Panc1 (cell line): Measurements from ENCODE around the gene SDC4. TPM values are rescaled to one million over a fixed set of nuclear protein-coding genes. Genes with fewer than 3 reads are reported as not detected.
A peak's percentile ranks its signal among the peaks of the same experiment; 100 is the strongest.

ENCODE experiments used
- ATAC-seq: fragments of 200-7000 bp; cut with Tn5 transposase; 2 replicates; pipeline ENCODE4 v1.9.1; 2020; ENCODE audit warnings: mild to moderate bottlenecking, moderate library complexity
- BruUV-seq: library from RNA; stranded (reverse); fragments of 400-500 nt; replicated peaks from 2 replicates; lab custom pipeline; 2021; lab: Mats Ljungman, UMichigan
- CTCF ChIA-PET: fragments of 300-600 bp; sonication (Branson Sonifier 250); formaldehyde crosslinking; loops from one replicate; lab custom pipeline; 2022; ENCODE audit warnings: antibody characterized with exemption; lab: Charles Lee
- POLR2A ChIA-PET: fragments of 300-600 bp; sonication (Branson Sonifier 250); formaldehyde crosslinking; loops from one replicate; lab custom pipeline; 2022; ENCODE audit warnings: antibody characterized with exemption; lab: Charles Lee
- DNase-seq: peaks from one replicate; pipeline ENCODE4 v3.0.0-alpha.2; 2010; ENCODE audit warnings: low read depth, low spot score
- H3K27ac ChIP-seq: 2 replicates; pipeline ENCODE4 v1.5.1; 2011; ENCODE audit warnings: mild to moderate bottlenecking, low read length, inconsistent platforms
- H3K27me3 ChIP-seq: fragments of 200-500 bp; sonication (Bioruptor generic); 2 replicates; pipeline ENCODE4 v1.6.0; 2014; ENCODE audit warnings: low read length, inconsistent platforms; ENCODE audit not compliant: control insufficient read depth, insufficient read depth
- H3K36me3 ChIP-seq: fragments of 200-500 bp; sonication (Bioruptor generic); 2 replicates; pipeline ENCODE4 v1.5.1; 2014; ENCODE audit warnings: inconsistent platforms, mild to moderate bottlenecking, low read length, moderate library complexity; ENCODE audit not compliant: control insufficient read depth, insufficient read depth
- H3K4me1 ChIP-seq: 2 replicates; pipeline ENCODE4 v1.5.1; 2011; ENCODE audit warnings: inconsistent platforms, mild to moderate bottlenecking, low read length, moderate library complexity; ENCODE audit not compliant: control insufficient read depth, insufficient read depth
- H3K4me3 ChIP-seq, 2 experiments: 2 replicates each; pipeline ENCODE4 v1.5.1; 2011 to 2012; ENCODE audit warnings: low read depth in 2 of 2, low read length in 2 of 2, mild to moderate bottlenecking in 2 of 2, inconsistent platforms in 1 of 2, moderate library complexity in 1 of 2
- H3K9me3 ChIP-seq: fragments of 200-500 bp; sonication (Bioruptor generic); 2 replicates; pipeline ENCODE4 v1.5.1; 2014; ENCODE audit warnings: low read depth, mild to moderate bottlenecking, inconsistent platforms, low read length, moderate library complexity; ENCODE audit not compliant: control insufficient read depth, insufficient read depth
- CTCF ChIP-seq: fragments of 450-650 bp; IDR thresholded peaks from 2 replicates; pipeline ENCODE4 v1.5.1; 2017; ENCODE audit warnings: mild to moderate bottlenecking
- POLR2AphosphoS5 ChIP-seq: IDR thresholded peaks from 2 replicates; pipeline ENCODE4 v1.6.1; 2012; ENCODE audit warnings: mild to moderate bottlenecking, low read depth, low read length, moderate library complexity
- REST ChIP-seq, 2 experiments: IDR thresholded peaks; 2 replicates each; pipeline ENCODE4 v1.6.1; 2011 to 2012; ENCODE audit warnings: low read depth in 2 of 2, control low read depth in 1 of 2, low read length in 1 of 2, mild to moderate bottlenecking in 1 of 2, moderate library complexity in 1 of 2; ENCODE audit not compliant: insufficient read depth in 1 of 2
- SIN3A ChIP-seq: IDR thresholded peaks from 2 replicates; pipeline ENCODE4 v1.6.1; 2012; ENCODE audit warnings: low read depth, mild to moderate bottlenecking, low read length, moderate library complexity, borderline replicate concordance; ENCODE audit not compliant: insufficient read depth
- TCF7L2 ChIP-seq: IDR thresholded peaks from 2 replicates; pipeline ENCODE4 v1.6.1; 2011; ENCODE audit warnings: mild to moderate bottlenecking, low read depth, low read length, inconsistent platforms
- in situ Hi-C: cut with HindIII; loops from 2 replicates; pipeline ENCODE4 v1.10.0; 2016; ENCODE audit warnings: low sequenced_read_pairs, low pct_unique_long_range_greater_than_20kb
- intact Hi-C: fragments of 100-400 bp; cut with micrococcal nuclease; formaldehyde crosslinking; loops from one replicate; pipeline ENCODE4 v1.10.0; 2022; ENCODE audit not compliant: unreplicated experiment
- total RNA-seq: library from RNA; stranded (reverse); gene quantifications from one replicate; pipeline ENCODE4 v1.2.1, GENCODE V29; 2021; ENCODE audit not compliant: unreplicated experiment

SDC4 gene
- total RNA-seq, 1 experiment from 2014 or later: 93.3 TPM

- ATAC-seq: peak; percentile 85
- POLR2A ChIA-PET: no interaction called here
- no peak for TF ChIP-seq SIN3A
- TF ChIP-seq TCF7L2: no peak
- TF ChIP-seq CTCF: peak; percentile 57
- Histone ChIP-seq H3K27me3 (no peaks in the 10 kb centered on the region), H3K36me3 (no peaks in the 10 kb centered on the region), H3K27ac (no peak overlapping the region), H3K9me3 (no peaks in the 10 kb centered on the region), H3K4me1 (no peaks in the 10 kb centered on the region), H3K4me3 (no peak overlapping the region)
- CTCF ChIA-PET: interaction anchor here (0.6 to 0.9 kb wide), 3 partner anchors 24 to 163 kb away, joined by 3 to 7 read pairs (median 6); no protein-coding TSS in a partner anchor
- no TSS peak for BruUV-seq
- in situ Hi-C loops: no loop called here
- intact Hi-C loops: no loop called here
- no peak for DNase-seq
These were observed 47.3 kb downstream of the SDC4 start for GRCh38 chr20:45300961-45301360.

GRCh38 chr20:45299786-45300185 is 48.4 kb downstream of the SDC4 start:
- DNase-seq (no peak), ATAC-seq (no peak)
- TF ChIP-seq CTCF (no peak), POLR2AphosphoS5 (no peak), TCF7L2 (no peak), SIN3A (no peak), REST (IDR thresholded peaks at IDR 0.05; ENCODE audit: insufficient read depth in 1 of 2, low read depth in 2 of 2, low read length in 1 of 2) (no peak)
- Histone ChIP-seq H3K36me3 (no peaks in the 10 kb centered on the region), H3K4me3 (no peak overlapping the region), H3K27ac (no peak overlapping the region), H3K9me3 (no peaks in the 10 kb centered on the region; the same call in 1 of the 2 replicates), H3K4me1 (no peaks in the 10 kb centered on the region), H3K27me3 (no peaks in the 10 kb centered on the region)
- CTCF ChIA-PET: no interaction called here
- no TSS peak for BruUV-seq
- intact Hi-C loops: loop anchor here (10.0 kb wide), 1 partner anchor 195 kb away; the partner anchor contains the start of gene KCNS1
- in situ Hi-C loops: no loop called here
- POLR2A ChIA-PET: no interaction called here
